Breast epithelium (tissue), 3 donors: ENCODE data around the gene BCAS3.

Source experiments
- CTCF ChIP-seq, 3 donors: fragments of 450-650 bp; IDR thresholded peaks; one replicate each; pipeline ENCODE4 v1.5.1; 2016 to 2017; ENCODE audit warnings: antibody characterized with exemption in 3 of 3, mild to moderate bottlenecking in 3 of 3, moderate library complexity in 3 of 3
- POLR2A ChIP-seq: fragments of 450-650 bp; IDR thresholded peaks from one replicate; pipeline ENCODE4 v1.6.1; 2016; ENCODE audit warnings: antibody characterized with exemption, mild to moderate bottlenecking, moderate library complexity

- TF ChIP-seq POLR2A (peak; percentile 84), CTCF (IDR thresholded peaks at IDR 0.05) (no peak)
Measured at GRCh38 chr17:60677308-60678117, at the start of gene BCAS3.
